ENCODE data around the gene GUCA1C.

The GUCA1C gene

GRCh38 chr3:108862865-108863798, 90.5 kb downstream of the GUCA1C start:
- POLR2A ChIA-PET, result no interaction called here
- no peak for DNase-seq (ENCODE audit: extremely low spot score)
- no peak for TF ChIP-seq HDGF (IDR thresholded peaks at IDR 0.05; ENCODE audit: borderline replicate concordance)
- no peak for TF ChIP-seq BHLHE40 (IDR thresholded peaks at IDR 0.05; ENCODE audit: borderline replicate concordance)
- no peak for TF ChIP-seq SUZ12 (IDR thresholded peaks at IDR 0.05)
- TF ChIP-seq FOXM1 (IDR thresholded peaks at IDR 0.05; ENCODE audit: borderline replicate concordance), result no peak
- CTCF ChIA-PET, result no interaction called here

DNA sequence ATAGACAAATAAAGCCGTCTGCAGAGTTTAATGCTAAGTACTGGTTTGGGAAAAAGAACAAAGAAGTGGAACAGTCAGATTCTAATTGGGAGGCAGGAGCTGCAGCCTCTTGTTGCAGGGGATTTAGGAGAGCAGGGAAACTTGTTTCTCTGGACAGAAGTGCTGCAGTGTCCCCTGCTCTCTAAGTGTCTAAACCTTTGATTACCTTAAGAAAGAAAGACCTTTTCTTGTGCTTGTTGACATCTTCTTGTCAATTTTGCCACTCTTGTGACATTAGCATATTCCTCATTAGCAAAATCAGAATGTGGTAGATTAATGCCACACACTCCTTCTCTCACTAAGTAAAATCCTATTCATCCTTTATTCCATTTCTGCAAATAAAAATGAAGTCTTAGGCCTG, 92.3 kb downstream of the GUCA1C start:
- DNase-seq (ENCODE audit: extremely low spot score), result no peak
- ChIA-PET CTCF (no interaction called here), POLR2A (no interaction called here)
- TF ChIP-seq SUZ12 (IDR thresholded peaks at IDR 0.05), result no peak
- no peak for TF ChIP-seq FOXA1 (IDR thresholded peaks at IDR 0.05)
- no peak for TF ChIP-seq PKNOX1 (IDR thresholded peaks at IDR 0.05)
- TF ChIP-seq TARDBP (IDR thresholded peaks at IDR 0.05), result no peak
- TF ChIP-seq ZNF384 (IDR thresholded peaks at IDR 0.05), result no peak
- no peak for TF ChIP-seq ARNT (IDR thresholded peaks at IDR 0.05)
- TF ChIP-seq FOXK2 (IDR thresholded peaks at IDR 0.05), result no peak
- TF ChIP-seq L3MBTL2 (conservative IDR thresholded peaks at IDR 0.05), result no peak
- TF ChIP-seq LEF1 (IDR thresholded peaks at IDR 0.05; ENCODE audit: borderline replicate concordance), result no peak
- TF ChIP-seq CTBP1 (IDR thresholded peaks at IDR 0.05; ENCODE audit: borderline replicate concordance), result no peak
- TF ChIP-seq NFRKB (IDR thresholded peaks at IDR 0.05), result no peak
- no peak for TF ChIP-seq ELF4 (IDR thresholded peaks at IDR 0.05)
- TF ChIP-seq SP1 (IDR thresholded peaks at IDR 0.05), result no peak
- no peak for TF ChIP-seq FOXM1 (IDR thresholded peaks at IDR 0.05; ENCODE audit: borderline replicate concordance)
- TF ChIP-seq HDGF (IDR thresholded peaks at IDR 0.05; ENCODE audit: borderline replicate concordance), result no peak
- no peak for TF ChIP-seq BHLHE40 (IDR thresholded peaks at IDR 0.05; ENCODE audit: borderline replicate concordance)

All from HEK293T (cell line).